Activated CD8-positive, alpha-beta memory T cell treated with anti-CD3 and anti-CD28 coated beads for 24 hours (primary cell): Measurements from ENCODE around the gene FAM174B.
"Not testable (repeated sequence)": the region's sequence is repeated elsewhere in the genome, so short reads cannot be mapped to it uniquely, and the experiment has no call there.

Experiments used
- DNase-seq: peaks from one replicate; pipeline ENCODE4 v3.0.0-alpha.2; 2020

The FAM174B gene

DNA sequence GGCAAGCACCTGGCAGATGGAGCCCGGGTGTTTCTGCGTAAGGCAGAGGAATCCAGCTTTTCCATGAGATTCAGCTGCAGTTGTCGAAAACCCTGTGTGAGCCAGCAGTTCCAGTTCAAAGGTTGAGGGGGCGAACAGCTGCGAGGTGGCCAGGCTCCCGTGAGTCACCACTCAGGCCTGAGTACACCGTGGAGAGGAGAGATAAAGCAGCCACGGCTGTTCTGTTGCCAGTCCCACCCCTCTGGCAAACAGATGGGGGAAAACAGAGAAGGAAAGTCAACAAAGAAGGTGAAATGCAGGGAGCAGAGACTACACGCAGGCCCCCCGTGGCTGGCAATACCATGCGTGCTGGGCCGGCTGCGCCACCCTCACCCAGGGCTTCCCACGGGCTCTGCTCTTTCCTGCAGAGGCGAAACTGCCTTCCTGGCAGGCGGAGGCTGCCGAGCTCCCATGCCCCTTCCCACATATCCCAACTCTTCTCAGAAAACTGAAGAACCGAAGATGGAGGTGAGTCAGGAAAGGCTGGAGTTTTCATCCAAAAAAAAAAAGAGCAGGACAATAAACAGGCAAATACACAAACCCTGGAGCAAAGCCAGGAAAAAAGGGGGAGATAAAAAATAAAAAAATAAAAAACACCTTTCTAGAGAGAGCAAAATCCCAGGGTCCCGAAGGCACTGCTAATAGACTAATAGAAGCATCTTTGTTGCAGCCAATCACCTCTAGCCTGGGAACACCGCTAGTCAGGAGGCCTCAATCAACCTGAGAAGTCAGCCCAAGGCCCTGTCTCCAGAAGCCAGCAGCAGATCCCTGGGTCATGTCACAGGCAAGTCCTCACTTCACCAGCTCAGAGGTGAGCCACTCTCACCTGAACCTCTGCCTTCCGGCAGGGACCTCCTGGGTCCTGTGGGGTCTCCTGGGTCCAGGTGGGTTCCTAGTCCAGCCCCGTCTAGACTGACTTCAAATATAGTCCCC lies 37.7 kb downstream of the FAM174B start:
- no peak for DNase-seq

GRCh38 chr15:92616621-92617548 lies 38.7 kb downstream of the FAM174B start:
- no peak for DNase-seq

GRCh38 chr15:92614791-92615785 lies 40.5 kb downstream of the FAM174B start:
- DNase-seq, result no peak

DNA sequence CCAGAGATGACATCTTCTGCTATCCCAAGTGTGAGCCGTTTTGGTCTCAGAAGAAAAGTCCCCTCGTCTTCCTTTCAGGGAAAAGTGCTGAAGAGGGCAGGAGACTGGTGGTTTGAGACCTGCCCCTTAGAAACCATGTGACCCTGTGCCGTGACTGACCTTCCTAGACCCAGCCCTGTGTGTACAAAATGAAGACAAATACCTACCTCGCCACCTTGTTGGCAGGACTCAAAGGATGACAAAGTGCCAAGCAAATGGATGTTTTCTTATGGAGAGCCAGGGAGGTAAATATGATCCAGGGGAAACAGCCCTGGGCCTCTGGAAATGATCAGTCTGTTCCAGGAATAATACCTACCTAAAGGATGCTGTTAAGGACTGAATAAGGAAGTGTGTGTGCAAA lies 41.3 kb downstream of the FAM174B start:
- DNase-seq, result no peak

DNA sequence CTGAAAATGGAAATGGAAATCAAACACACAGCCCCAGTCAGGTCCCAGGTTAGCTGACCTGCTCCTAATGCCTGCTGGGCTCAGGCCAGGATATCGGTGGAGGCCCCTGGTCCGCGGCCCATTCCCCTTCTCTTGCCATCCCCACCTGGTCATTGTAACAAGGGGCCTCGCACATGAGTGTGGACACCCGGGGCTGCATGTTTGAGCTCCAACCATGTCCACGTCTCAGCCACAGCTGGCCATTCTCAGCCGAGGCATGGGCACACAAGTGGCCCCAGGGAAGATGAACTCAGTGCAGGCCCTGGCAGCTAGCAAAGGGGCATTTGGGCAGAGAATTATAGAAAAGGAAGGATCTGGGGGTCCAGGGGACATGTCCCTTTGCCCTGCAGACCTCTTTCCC lies 41.7 kb downstream of the FAM174B start:
- DNase-seq, result no peak

DNA sequence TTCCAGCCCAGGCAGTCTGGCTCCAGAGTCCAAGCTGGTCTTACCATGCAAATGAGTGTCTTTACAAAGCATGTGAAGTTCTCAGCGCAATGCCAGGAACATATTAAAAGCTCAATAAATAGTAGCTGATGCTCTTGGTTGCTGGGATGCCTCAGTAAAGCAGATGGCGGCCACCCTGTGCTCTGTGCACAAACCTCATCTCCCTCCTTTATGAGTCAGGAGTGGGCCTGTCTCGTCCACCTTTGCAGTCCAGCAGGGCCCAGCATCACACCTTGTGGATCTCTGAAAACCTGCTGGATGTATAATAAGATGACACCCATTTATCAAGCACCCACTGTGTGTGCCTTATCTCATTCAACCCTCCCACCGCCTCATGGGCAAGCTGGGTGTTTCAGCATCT lies 42.7 kb downstream of the FAM174B start:
- DNase-seq, result no peak

- no peak for DNase-seq
Observed at GRCh38 chr15:92611995-92612745, 43.4 kb downstream of the FAM174B start.

GRCh38 chr15:92611150-92611549 lies 44.4 kb downstream of the FAM174B start:
- no peak for DNase-seq

GRCh38 chr15:92610101-92610520 lies 45.5 kb downstream of the FAM174B start:
- no peak for DNase-seq

GRCh38 chr15:92608866-92609700 lies 46.5 kb downstream of the FAM174B start:
- DNase-seq, result no peak

GRCh38 chr15:92606836-92607150 lies 48.8 kb downstream of the FAM174B start:
- DNase-seq, result not testable (repeated sequence)

DNA sequence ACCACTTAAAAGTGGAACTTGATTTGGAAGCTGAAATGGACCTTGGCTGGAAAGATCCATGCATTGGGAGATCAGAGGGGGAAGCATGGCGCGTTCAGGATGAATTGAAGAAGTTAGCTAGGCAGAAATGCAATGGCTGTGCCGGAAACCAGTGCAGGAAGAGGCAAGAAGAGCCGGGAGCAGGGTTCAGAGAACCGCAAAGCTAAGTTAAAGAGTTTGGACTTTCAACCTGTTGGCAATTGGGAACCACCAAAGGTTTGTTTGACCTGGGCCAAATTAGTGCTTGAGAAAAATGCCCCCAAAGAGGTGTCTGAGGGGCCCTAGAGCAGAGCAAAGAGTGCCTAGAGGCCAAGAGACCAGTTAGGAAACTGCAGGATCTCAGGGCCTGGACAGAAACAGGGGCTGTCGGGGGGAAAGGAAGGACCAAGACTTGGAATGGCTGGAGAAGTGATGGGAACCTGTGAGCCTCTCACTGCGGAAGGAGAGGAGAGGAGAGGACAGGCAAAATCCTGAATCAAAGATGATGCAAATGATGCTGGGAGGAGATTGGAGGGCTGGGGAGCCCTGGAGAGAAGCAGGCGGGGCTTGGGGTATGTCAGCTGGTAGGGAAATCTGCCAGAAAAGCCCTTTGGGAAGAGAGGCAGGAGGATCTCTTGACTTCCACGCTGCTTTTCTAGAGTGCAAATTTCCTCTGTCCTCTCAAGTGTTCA lies 49.3 kb downstream of the FAM174B start:
- no peak for DNase-seq

- no peak for DNase-seq
Observed at GRCh38 chr15:92605225-92605944, 50.2 kb downstream of the FAM174B start.

DNA sequence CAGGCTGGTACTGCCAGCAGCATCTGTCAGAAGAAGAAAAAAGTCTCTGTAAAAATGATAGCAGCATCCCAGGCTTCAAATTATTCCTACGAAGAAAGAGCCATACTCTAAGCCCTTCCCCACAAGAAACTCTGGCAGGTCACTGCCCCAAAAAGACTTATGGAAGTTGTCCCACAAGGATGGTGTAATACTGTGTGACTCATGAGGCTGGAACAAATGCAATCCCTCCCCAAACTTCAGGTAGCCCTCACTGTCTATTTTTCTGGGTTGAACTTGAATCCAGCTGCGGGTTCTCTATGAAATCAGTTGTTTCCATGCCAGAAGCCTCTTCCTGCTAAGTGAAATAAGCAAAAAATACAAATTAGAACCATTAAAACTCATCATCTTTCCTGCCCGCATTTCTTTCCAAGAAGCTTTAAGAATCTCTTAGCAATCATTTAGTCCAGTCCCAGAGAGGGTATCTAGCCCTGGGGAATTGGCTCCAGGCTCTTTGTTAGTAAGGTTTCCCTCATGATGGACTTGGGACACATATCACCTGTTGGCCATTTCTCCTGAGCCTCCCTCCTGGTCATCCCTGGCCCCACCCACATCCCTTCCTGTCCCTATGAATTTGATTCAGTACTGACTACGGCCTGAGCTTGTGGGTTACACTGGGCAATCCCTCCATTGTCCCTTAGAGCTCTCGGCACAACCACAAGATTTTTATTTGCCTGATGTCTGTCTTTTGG lies 51.7 kb downstream of the FAM174B start:
- DNase-seq, result no peak

- DNase-seq, result no peak
Observed at GRCh38 chr15:92603278-92603677, 52.3 kb downstream of the FAM174B start.

DNA sequence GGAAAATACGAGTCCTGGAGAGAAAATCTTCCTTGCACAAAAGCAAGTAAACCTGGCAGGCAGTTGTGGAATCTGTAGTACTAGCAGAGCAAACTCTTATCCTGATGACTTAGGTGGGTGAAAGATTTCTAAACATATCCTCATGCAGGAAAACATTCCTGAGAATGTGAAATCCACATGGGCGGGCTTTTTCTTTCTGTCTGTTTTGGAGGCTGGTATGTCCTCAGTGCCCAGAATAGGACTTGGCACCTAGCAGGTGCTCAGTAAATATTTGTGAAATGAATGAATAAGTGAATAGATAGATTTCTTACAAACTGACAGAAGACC lies 53.3 kb downstream of the FAM174B start:
- DNase-seq, result no peak

DNA sequence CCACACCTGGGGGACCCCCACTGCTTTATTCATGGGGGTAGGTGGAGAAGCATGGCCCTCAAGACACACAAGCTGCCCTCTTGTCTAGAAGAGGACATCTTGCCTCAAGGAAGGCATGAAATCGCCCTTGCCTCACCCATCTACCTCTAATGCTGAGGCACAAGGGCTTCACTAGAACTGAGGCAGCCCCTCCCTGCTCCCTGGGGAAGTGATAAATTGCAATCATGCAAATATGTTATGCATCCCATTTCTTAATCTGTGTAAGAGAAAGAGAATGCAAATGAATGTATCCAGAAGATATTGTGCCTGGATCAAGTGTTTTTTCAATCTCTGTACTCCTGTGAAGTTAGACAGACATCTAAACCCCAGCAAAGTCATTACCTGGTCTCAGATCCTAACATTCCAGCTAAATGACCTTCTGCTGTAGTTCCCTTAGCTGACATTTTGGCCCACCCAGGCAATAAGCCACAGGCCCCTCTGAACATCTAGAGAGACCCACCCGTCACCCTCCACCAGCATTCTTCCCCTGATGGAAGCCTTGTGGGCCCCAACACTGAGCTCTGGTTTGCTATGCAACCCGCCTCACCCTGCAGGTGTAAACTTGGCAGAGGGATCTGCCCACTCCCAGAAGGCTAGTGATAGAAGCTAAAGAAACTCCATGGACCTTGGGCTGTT lies 53.8 kb downstream of the FAM174B start:
- no peak for DNase-seq

GRCh38 chr15:92600856-92601255 lies 54.7 kb downstream of the FAM174B start:
- DNase-seq, result no peak
